IMR-90 (cell line): Measurements from ENCODE around the gene APP. TPM values are rescaled to one million over a fixed set of nuclear protein-coding genes. Genes with fewer than 3 reads are reported as not detected.

ENCODE experiments used
- ATAC-seq: fragments of 200-7000 bp; cut with Tn5 transposase; 2 replicates; pipeline ENCODE4 v1.9.1; 2020; ENCODE audit warnings: low read depth, mild to moderate bottlenecking, moderate library complexity
- BruUV-seq: library from RNA; stranded (reverse); fragments of 400-500 nt; replicated peaks from 2 replicates; lab custom pipeline; 2021; lab: Mats Ljungman, UMichigan
- CTCF ChIA-PET: fragments of 300-600 bp; formaldehyde crosslinking; extraction: SDS; loops from one replicate; lab custom pipeline; 2021; ENCODE audit warnings: antibody characterized with exemption; lab: Yijun Ruan, JAX
- POLR2A ChIA-PET: fragments of 300-600 bp; sonication (Branson Sonifier 250); formaldehyde crosslinking; loops from one replicate; lab custom pipeline; 2022; ENCODE audit warnings: antibody characterized with exemption; ENCODE audit not compliant: unreplicated experiment; lab: Charles Lee
- DNase-seq: peaks from one replicate; pipeline ENCODE4 v3.0.0; 2013
- H2AFZ ChIP-seq: replicated peaks from 2 replicates; pipeline ENCODE3; 2013; ENCODE audit warnings: low read length, mild to moderate bottlenecking; ENCODE audit not compliant: poor library complexity
- H2AK5ac ChIP-seq: 2 replicates; pipeline ENCODE4 v1.6.1; 2013; ENCODE audit warnings: low read depth, low read length, inconsistent platforms
- H2AK9ac ChIP-seq: replicated peaks from 2 replicates; pipeline ENCODE3; 2013; ENCODE audit warnings: mild to moderate bottlenecking, low read depth, low read length, moderate library complexity; ENCODE audit not compliant: poor library complexity
- H2BK120ac ChIP-seq: 2 replicates; pipeline ENCODE4 v1.6.1; 2013; ENCODE audit warnings: low read depth, low read length, inconsistent platforms
- H2BK15ac ChIP-seq: 3 replicates; pipeline ENCODE4 v1.6.1; 2013; ENCODE audit warnings: low read depth, low read length, inconsistent platforms
- H2BK20ac ChIP-seq: 2 replicates; pipeline ENCODE4 v1.6.1; 2013; ENCODE audit warnings: low read depth, mild to moderate bottlenecking, inconsistent platforms, low read length, moderate library complexity
- H2BK5ac ChIP-seq: 2 replicates; pipeline ENCODE4 v1.6.1; 2013; ENCODE audit warnings: mild to moderate bottlenecking, low read depth, low read length, inconsistent platforms; ENCODE audit not compliant: poor library complexity, severe bottlenecking
- H3K14ac ChIP-seq: replicated peaks from 2 replicates; pipeline ENCODE4 v1.6.1; 2013; ENCODE audit warnings: low read depth, low read length, inconsistent platforms
- H3K18ac ChIP-seq: 2 replicates; pipeline ENCODE4 v1.6.1; 2013; ENCODE audit warnings: low read depth, low read length, control low read depth
- H3K23ac ChIP-seq: 2 replicates; pipeline ENCODE4 v1.6.1; 2013; ENCODE audit warnings: low read depth, low read length, inconsistent platforms
- H3K27ac ChIP-seq: 2 replicates; pipeline ENCODE4 v1.5.1; 2013; ENCODE audit warnings: mild to moderate bottlenecking, control low read depth, low read length; ENCODE audit not compliant: insufficient read depth
- H3K27me3 ChIP-seq: 2 replicates; pipeline ENCODE4 v1.6.1; 2013; ENCODE audit warnings: low read length; ENCODE audit not compliant: control insufficient read depth, insufficient read depth
- H3K36me3 ChIP-seq: 2 replicates; pipeline ENCODE4 v1.6.1; 2013; ENCODE audit warnings: low read length, mixed read lengths; ENCODE audit not compliant: control insufficient read depth, insufficient read depth
- H3K4ac ChIP-seq: 2 replicates; pipeline ENCODE4 v1.6.1; 2013; ENCODE audit warnings: low read depth, low read length, inconsistent platforms
- H3K4me1 ChIP-seq: 2 replicates; pipeline ENCODE4 v1.6.1; 2013; ENCODE audit warnings: low read length, mixed read lengths; ENCODE audit not compliant: control insufficient read depth, insufficient read depth
- H3K4me2 ChIP-seq: 2 replicates; pipeline ENCODE4 v1.6.1; 2013; ENCODE audit warnings: low read depth, mild to moderate bottlenecking, control low read depth, low read length, moderate library complexity
- H3K4me3 ChIP-seq: 2 replicates; pipeline ENCODE4 v1.5.1; 2013; ENCODE audit warnings: low read depth, mild to moderate bottlenecking, control low read depth, low read length, moderate library complexity; ENCODE audit not compliant: insufficient read depth
- H3K56ac ChIP-seq: 2 replicates; pipeline ENCODE4 v1.6.1; 2013; ENCODE audit warnings: low read length, inconsistent platforms; ENCODE audit not compliant: insufficient read depth; ENCODE audit errors: extremely low read depth
- H3K79me1 ChIP-seq, 2 experiments: 2 replicates each; pipeline ENCODE4 v1.6.1; 2013; ENCODE audit warnings: low read length in 2 of 2, inconsistent platforms in 1 of 2, low read depth in 1 of 2
- H3K9ac ChIP-seq: 2 replicates; pipeline ENCODE4 v1.6.1; 2013; ENCODE audit warnings: low read depth, low read length, control low read depth
- H3K9me1 ChIP-seq: 2 replicates; pipeline ENCODE4 v1.6.1; 2013; ENCODE audit warnings: low read length, inconsistent platforms; ENCODE audit not compliant: insufficient read depth
- H3K9me3 ChIP-seq: 2 replicates; pipeline ENCODE4 v1.6.1; 2013; ENCODE audit warnings: low read length; ENCODE audit not compliant: control insufficient read depth, insufficient read depth
- H4K20me1 ChIP-seq: 2 replicates; pipeline ENCODE4 v1.6.1; 2013; ENCODE audit warnings: low read length, inconsistent platforms; ENCODE audit not compliant: insufficient read depth
- H4K5ac ChIP-seq: 2 replicates; pipeline ENCODE4 v1.6.1; 2013; ENCODE audit warnings: mild to moderate bottlenecking, low read depth, low read length, control low read depth
- H4K8ac ChIP-seq, 2 experiments: 2 replicates each; pipeline ENCODE4 v1.6.1; 2013; ENCODE audit warnings: low read depth in 2 of 2, low read length in 2 of 2, control low read depth in 1 of 2, inconsistent platforms in 1 of 2
- H4K91ac ChIP-seq: 2 replicates; pipeline ENCODE4 v1.6.1; 2013; ENCODE audit warnings: low read depth, low read length, inconsistent platforms; ENCODE audit not compliant: insufficient read depth
- BHLHE40 ChIP-seq: fragments of 150-350 bp; IDR thresholded peaks from 2 replicates; pipeline ENCODE4 v1.6.1; 2016; ENCODE audit warnings: mild to moderate bottlenecking, low read depth, low read length
- CEBPB ChIP-seq: IDR thresholded peaks from 2 replicates; pipeline ENCODE4 v1.6.1; 2012; ENCODE audit warnings: low read depth, low read length, improper control_type of control experiment
- CHD1 ChIP-seq: IDR thresholded peaks from 2 replicates; pipeline ENCODE4 v1.6.1; 2012; ENCODE audit warnings: low read depth, low read length, improper control_type of control experiment
- CTCF ChIP-seq: conservative IDR thresholded peaks from 2 replicates; pipeline ENCODE4 v1.5.1; 2012; ENCODE audit warnings: mild to moderate bottlenecking, low read depth, low read length, improper control_type of control experiment
- ELK1 ChIP-seq: fragments of 150-350 bp; IDR thresholded peaks from 2 replicates; pipeline ENCODE4 v1.6.1; 2016; ENCODE audit warnings: low read depth, mild to moderate bottlenecking, low read length, moderate library complexity, borderline replicate concordance
- FOS ChIP-seq: fragments of 150-350 bp; IDR thresholded peaks from 2 replicates; pipeline ENCODE4 v1.6.1; 2016; ENCODE audit warnings: low read depth, low read length
- MAFK ChIP-seq: IDR thresholded peaks from 2 replicates; pipeline ENCODE4 v1.6.1; 2012; ENCODE audit warnings: low read depth, low read length, improper control_type of control experiment
- MAZ ChIP-seq: IDR thresholded peaks from 2 replicates; pipeline ENCODE4 v1.6.1; 2012; ENCODE audit warnings: low read depth, mild to moderate bottlenecking, low read length, improper control_type of control experiment, moderate library complexity, borderline replicate concordance
- MXI1 ChIP-seq: IDR thresholded peaks from 2 replicates; pipeline ENCODE4 v1.6.1; 2012; ENCODE audit warnings: low read depth, mild to moderate bottlenecking, low read length, moderate library complexity, borderline replicate concordance
- NFE2L2 ChIP-seq: fragments of 150-350 bp; IDR thresholded peaks from 2 replicates; pipeline ENCODE4 v1.6.1; 2016; ENCODE audit warnings: low read depth, mild to moderate bottlenecking, low read length
- POLR2A ChIP-seq: IDR thresholded peaks from 2 replicates; pipeline ENCODE4 v1.6.1; 2012; ENCODE audit warnings: mild to moderate bottlenecking, low read depth, low read length
- RAD21 ChIP-seq: IDR thresholded peaks from 2 replicates; pipeline ENCODE4 v1.6.1; 2012; ENCODE audit warnings: low read length, improper control_type of control experiment
- RCOR1 ChIP-seq: IDR thresholded peaks from 2 replicates; pipeline ENCODE4 v1.6.1; 2012; ENCODE audit warnings: mild to moderate bottlenecking, low read length, improper control_type of control experiment; ENCODE audit not compliant: insufficient replicate concordance
- RFX5 ChIP-seq: IDR thresholded peaks from 2 replicates; pipeline ENCODE4 v1.8.0; 2012; ENCODE audit warnings: low read depth, mild to moderate bottlenecking, low read length, moderate library complexity
- SMC3 ChIP-seq: fragments of 150-350 bp; IDR thresholded peaks from 2 replicates; pipeline ENCODE4 v1.6.1; 2016; ENCODE audit warnings: low read depth, mild to moderate bottlenecking, antibody characterized with exemption, low read length, moderate library complexity
- USF2 ChIP-seq: fragments of 150-350 bp; IDR thresholded peaks from 2 replicates; pipeline ENCODE4 v1.6.1; 2017; ENCODE audit warnings: mild to moderate bottlenecking, antibody characterized with exemption, low read length, low read depth
- WGBS, 2 experiments: methylation state at CpG; one replicate each; pipeline versions ENCODE4 v1.1.5 to v1.1.7; 2013; ENCODE audit warnings: missing lambda C conversion rate in 2 of 2; ENCODE audit not compliant: insufficient read length in 1 of 2; ENCODE audit errors: extremely low coverage in 2 of 2; 5-methylcytosine and 5-hydroxymethylcytosine counted together
- dilution Hi-C: fragments of 300-500 bp; cut with HindIII; formaldehyde crosslinking; loops from one replicate; pipeline ENCODE4 v1.14.3; 2018; ENCODE audit warnings: low sequenced_read_pairs; ENCODE audit not compliant: unreplicated experiment
- in situ Hi-C: fragments of 300-500 bp; cut with MboI; formaldehyde crosslinking; loops from 3 replicates; pipeline ENCODE4 v1.14.3; 2019; ENCODE audit warnings: low sequenced_read_pairs, inconsistent platforms, mixed read lengths
- intact Hi-C: fragments of 100-400 bp; cut with micrococcal nuclease; formaldehyde crosslinking; loops from 2 replicates; pipeline ENCODE4 v1.10.0; 2022
- polyA plus RNA-seq, 3 experiments: library from polyadenylated mRNA; depleted of rRNA; stranded (reverse); fragments of >200 nt; gene quantifications; 2 replicates each; pipeline ENCODE4 v1.2.3, GENCODE V29; 2012; ENCODE audit warnings: low replicate concordance in 1 of 3
- total RNA-seq: library from RNA; depleted of rRNA; stranded (reverse); fragments of >200 nt; gene quantifications from 2 replicates; pipeline ENCODE4 v1.2.3, GENCODE V29; 2012

APP gene
- total and polyA plus RNA-seq, 2 of the 4 experiments (the other 2 are of a cell fraction): 191 to 530 TPM

GRCh38 chr21:25936776-25937175 is 233.8 kb downstream of the APP start:
- Histone ChIP-seq H2AFZ (no peak overlapping the region), H2BK15ac (peak overlapping the region; percentile 29; the same call in 1 of the 3 replicates), H2BK20ac (peak overlapping the region; percentile 22; the same call in 1 of the 2 replicates), H3K23ac (peak overlapping the region; percentile 20; the same call in 1 of the 2 replicates), H4K8ac (peak overlapping the region in 1 of 2 experiments; percentile 55; a peak in 2 of 4 replicates), H2BK5ac (peak overlapping the region; percentile 57), H4K20me1 (no peaks in the 10 kb centered on the region), H3K27ac (no peak overlapping the region), H3K56ac (peak overlapping the region; percentile 3; the same call in 1 of the 2 replicates), H3K18ac (peak overlapping the region; percentile 27; the same call in 1 of the 2 replicates), H3K27me3 (no peaks in the 10 kb centered on the region), H3K79me1 (peaks cover 6 to 38% of the 10 kb centered on the region in 2 experiments; a peak in 3 of 4 replicates), H3K4ac (peak overlapping the region; percentile 49), H3K9ac (no peak overlapping the region), H3K4me2 (no peak overlapping the region), H4K91ac (0 out of 2 replicates have a peak overlapping the region, but pooled peaks have one; percentile 31), H2AK9ac (no peak overlapping the region), H2AK5ac (peak overlapping the region; percentile 17; the same call in 1 of the 2 replicates), H3K4me1 (peaks cover 3% of the 10 kb centered on the region; the same call in 1 of the 2 replicates), H3K9me1 (peaks cover 6% of the 10 kb centered on the region), H4K5ac (peak overlapping the region; percentile 2; the same call in 1 of the 2 replicates), H3K4me3 (no peak overlapping the region), H3K14ac (peak overlapping the region; percentile 57), H2BK120ac (peak overlapping the region; percentile 65), H3K9me3 (peaks cover 3% of the 10 kb centered on the region; the same call in 1 of the 2 replicates), H3K36me3 (0 out of 2 replicates have a peak, but pooled peaks cover 3% of the 10 kb centered on the region)
- dilution Hi-C loops (no loop called here), intact Hi-C loops (no loop called here), in situ Hi-C loops (no loop called here)
- CTCF ChIA-PET: no interaction called here
- DNase-seq (peak; percentile 15), ATAC-seq (no peak)
- no TSS peak for BruUV-seq
- TF ChIP-seq MAZ (no peak), SMC3 (no peak), MAFK (no peak), POLR2A (no peak), MXI1 (no peak), NFE2L2 (no peak), RAD21 (no peak), CTCF (no peak), RFX5 (no peak), CHD1 (no peak), ELK1 (no peak), FOS (no peak), USF2 (no peak), RCOR1 (no peak), BHLHE40 (no peak), CEBPB (no peak)
- no CpG with 5 or more reads among the region's 2 CpGs for WGBS, 2 experiments
- POLR2A ChIA-PET: no interaction called here
